ENCODE results near the gene DGKI.

- TF ChIP-seq CTCF (IDR thresholded peaks at IDR 0.05): no peak
- TF ChIP-seq POLR2A (IDR thresholded peaks at IDR 0.05): no peak
- TF ChIP-seq POLR2AphosphoS5 (IDR thresholded peaks at IDR 0.05): no peak
These were observed 6.3 kb upstream of the DGKI start for GRCh38 chr7:137853053-137853452.

Measured in suprapubic skin (tissue), 4 donors.